ENCODE measurements around the gene MARCHF9. TPM values are rescaled to one million over a fixed set of nuclear protein-coding genes. Genes with fewer than 3 reads are reported as not detected.
A peak's percentile ranks its signal among the peaks of the same experiment; 100 is the strongest.

Gene MARCHF9
- total RNA-seq, 1 experiment from 2014 or later: 30.3 TPM

- Histone ChIP-seq H3K4me3 (ENCODE audit: low read length) (peak overlapping the region; percentile 83; the same call in 1 of the 2 replicates), H3K79me2 (ENCODE audit: low read length) (peaks cover 30% of the 10 kb centered on the region), H4K20me1 (ENCODE audit: insufficient read depth, low read depth, low read length) (no peaks in the 10 kb centered on the region), H3K9ac (ENCODE audit: low read length) (peak overlapping the region; percentile 82), H2AFZ (ENCODE audit: low read length) (no peak overlapping the region), H3K4me1 (ENCODE audit: low read length) (peaks cover 40% of the 10 kb centered on the region), H3K4me2 (ENCODE audit: low read depth, low read length, poor library complexity, severe bottlenecking) (peak overlapping the region; percentile 72), H3K27ac (ENCODE audit: low read length) (no peak overlapping the region), H3K36me3 (ENCODE audit: insufficient read depth, low read length) (no peaks in the 10 kb centered on the region), H3K27me3 (ENCODE audit: low read length) (no peaks in the 10 kb centered on the region), H3K9me3 (ENCODE audit: low read length) (no peaks in the 10 kb centered on the region), H3K9me2 (replicated peaks; ENCODE audit: insufficient read depth, low read length) (no peaks in the 10 kb centered on the region)
- no peak for DNase-seq
Measured at GRCh38 chr12:57739914-57740538, 14.9 kb upstream of the MARCHF9 start.

GRCh38 chr12:57740656-57741412 lies 14.1 kb upstream of the MARCHF9 start:
- Histone ChIP-seq H3K36me3 (ENCODE audit: insufficient read depth, low read length) (no peaks in the 10 kb centered on the region), H3K9me2 (replicated peaks; ENCODE audit: insufficient read depth, low read length) (no peaks in the 10 kb centered on the region), H2AFZ (ENCODE audit: low read length) (no peak overlapping the region), H3K79me2 (ENCODE audit: low read length) (peaks cover 30% of the 10 kb centered on the region), H3K4me2 (ENCODE audit: low read depth, low read length, poor library complexity, severe bottlenecking) (peak overlapping the region; percentile 72), H3K9me3 (ENCODE audit: low read length) (no peaks in the 10 kb centered on the region), H3K27ac (ENCODE audit: low read length) (no peak overlapping the region), H3K4me1 (ENCODE audit: low read length) (peaks cover 44% of the 10 kb centered on the region), H4K20me1 (ENCODE audit: insufficient read depth, low read depth, low read length) (no peaks in the 10 kb centered on the region), H3K27me3 (ENCODE audit: low read length) (no peaks in the 10 kb centered on the region), H3K4me3 (ENCODE audit: low read length) (peak overlapping the region; percentile 83), H3K9ac (ENCODE audit: low read length) (peak overlapping the region; percentile 82)
- DNase-seq: peak; percentile 88

DNA sequence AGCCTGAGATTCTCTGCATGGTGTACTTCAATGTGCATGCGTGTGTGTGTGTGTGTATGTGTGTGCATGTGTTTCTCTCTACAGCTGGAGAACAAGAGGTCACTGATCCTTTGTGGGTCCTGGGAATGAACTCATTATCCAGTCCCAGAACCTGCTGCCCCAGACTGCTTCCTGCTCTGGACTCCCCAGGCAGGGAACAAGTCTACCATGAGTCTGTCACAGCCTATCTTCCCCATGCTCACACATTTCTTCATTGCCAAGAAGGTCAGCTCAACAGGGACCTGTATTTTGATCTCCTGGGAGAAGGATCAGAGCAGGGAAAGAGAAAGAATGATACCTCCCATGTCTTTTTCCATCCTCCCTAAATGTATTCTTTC lies 13.5 kb upstream of the MARCHF9 start:
- Histone ChIP-seq H4K20me1 (ENCODE audit: insufficient read depth, low read depth, low read length) (no peaks in the 10 kb centered on the region), H3K9ac (ENCODE audit: low read length) (peak overlapping the region; percentile 82), H3K79me2 (ENCODE audit: low read length) (peaks cover 30% of the 10 kb centered on the region), H3K9me3 (ENCODE audit: low read length) (no peaks in the 10 kb centered on the region), H3K27ac (ENCODE audit: low read length) (peak overlapping the region; percentile 24; the same call in 1 of the 2 replicates), H3K27me3 (ENCODE audit: low read length) (no peaks in the 10 kb centered on the region), H2AFZ (ENCODE audit: low read length) (no peak overlapping the region), H3K36me3 (ENCODE audit: insufficient read depth, low read length) (no peaks in the 10 kb centered on the region), H3K4me1 (ENCODE audit: low read length) (peaks cover 44% of the 10 kb centered on the region), H3K4me3 (ENCODE audit: low read length) (peak overlapping the region; percentile 83), H3K4me2 (ENCODE audit: low read depth, low read length, poor library complexity, severe bottlenecking) (peak overlapping the region; percentile 72), H3K9me2 (replicated peaks; ENCODE audit: insufficient read depth, low read length) (no peaks in the 10 kb centered on the region)
- DNase-seq: no peak

DNA sequence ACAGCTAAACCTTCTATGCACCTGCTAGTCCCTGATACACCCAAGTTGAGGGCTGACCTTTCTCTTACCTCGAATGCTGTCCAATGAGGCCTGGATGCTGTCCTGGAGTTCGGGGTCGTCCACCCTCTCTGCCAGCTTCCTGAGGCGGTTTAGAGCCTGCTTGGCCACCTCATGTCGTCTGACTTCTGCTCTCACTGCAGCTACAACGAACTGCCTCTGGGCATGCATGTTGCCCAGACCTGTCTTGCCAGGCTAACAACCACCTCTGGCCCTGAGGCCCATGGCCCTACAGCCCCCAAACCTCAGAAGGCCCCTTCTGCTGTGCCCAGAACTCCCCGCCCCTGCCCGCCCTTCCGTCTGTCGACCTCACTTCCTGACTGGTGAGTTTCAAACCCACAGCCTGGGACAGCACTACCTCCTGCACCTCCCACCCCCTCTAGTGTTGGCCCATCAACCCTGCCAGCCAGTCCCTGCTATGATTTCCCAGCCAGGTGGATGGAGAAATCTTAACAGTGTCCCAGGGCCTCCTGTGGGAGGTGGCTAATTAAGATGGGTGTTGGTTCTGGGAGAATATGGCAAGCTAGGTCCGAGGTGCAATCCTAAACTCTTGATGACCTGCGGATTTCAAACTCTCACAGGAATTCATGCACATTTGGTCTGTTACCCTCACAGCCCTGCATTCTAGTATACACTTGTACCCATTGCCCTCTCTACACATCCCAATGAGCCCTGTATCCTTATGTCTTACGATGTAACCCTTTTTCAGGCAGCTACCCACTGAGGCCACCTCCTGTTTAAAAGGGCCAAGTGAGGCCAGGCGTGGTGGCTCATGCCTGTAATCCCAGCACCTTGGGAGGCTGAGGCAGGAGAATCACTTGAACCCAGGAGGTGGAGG lies 12.8 kb upstream of the MARCHF9 start:
- peak overlapping the region; percentile 72 for H3K4me2 ChIP-seq (ENCODE audit: low read depth, low read length, poor library complexity, severe bottlenecking)
- peak overlapping the region; percentile 83 for H3K4me3 ChIP-seq (ENCODE audit: low read length)
- no peaks in the 10 kb centered on the region for H3K27me3 ChIP-seq (ENCODE audit: low read length)
- H3K36me3 ChIP-seq (ENCODE audit: insufficient read depth, low read length): peaks cover 2% of the 10 kb centered on the region; the same call in 1 of the 2 replicates
- peaks cover 44% of the 10 kb centered on the region for H3K4me1 ChIP-seq (ENCODE audit: low read length)
- peak overlapping the region; percentile 82 for H3K9ac ChIP-seq (ENCODE audit: low read length)
- peak overlapping the region; percentile 43; the same call in 1 of the 2 replicates for H3K27ac ChIP-seq (ENCODE audit: low read length)
- H4K20me1 ChIP-seq (ENCODE audit: insufficient read depth, low read depth, low read length): no peaks in the 10 kb centered on the region
- no peaks in the 10 kb centered on the region for H3K9me2 ChIP-seq (replicated peaks; ENCODE audit: insufficient read depth, low read length)
- H3K9me3 ChIP-seq (ENCODE audit: low read length): no peaks in the 10 kb centered on the region
- H2AFZ ChIP-seq (ENCODE audit: low read length): peak overlapping the region; percentile 78; the same call in 1 of the 2 replicates
- DNase-seq: peak; percentile 90
- peaks cover 30% of the 10 kb centered on the region for H3K79me2 ChIP-seq (ENCODE audit: low read length)

DNA sequence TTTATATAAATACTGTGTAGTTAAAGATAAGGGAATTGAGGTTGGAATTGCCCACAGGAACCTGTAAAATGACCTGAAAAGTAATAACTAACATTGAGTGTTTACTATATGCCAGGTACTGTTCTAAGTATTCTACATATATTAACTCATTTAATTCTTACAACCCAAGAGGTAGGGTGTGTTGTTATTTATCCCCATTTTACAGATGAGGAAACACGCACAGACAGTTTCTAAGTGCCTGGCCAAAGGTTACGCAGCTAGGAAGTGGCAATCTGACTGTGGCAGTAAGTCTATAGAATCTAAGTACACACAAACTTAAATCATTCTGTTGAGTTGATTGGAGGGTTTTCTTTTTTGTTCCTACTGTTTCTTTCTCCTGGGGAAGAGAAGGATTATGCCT lies 11.1 kb upstream of the MARCHF9 start:
- no peaks in the 10 kb centered on the region for H4K20me1 ChIP-seq (ENCODE audit: insufficient read depth, low read depth, low read length)
- H3K27ac ChIP-seq (ENCODE audit: low read length): peak overlapping the region; percentile 31; the same call in 1 of the 2 replicates
- no peaks in the 10 kb centered on the region for H3K9me3 ChIP-seq (ENCODE audit: low read length)
- H3K36me3 ChIP-seq (ENCODE audit: insufficient read depth, low read length): peaks cover 12% of the 10 kb centered on the region
- no peak for DNase-seq
- H2AFZ ChIP-seq (ENCODE audit: low read length): no peak overlapping the region; the same call in 1 of the 2 replicates
- no peaks in the 10 kb centered on the region for H3K27me3 ChIP-seq (ENCODE audit: low read length)
- peak overlapping the region; percentile 64 for H3K4me2 ChIP-seq (ENCODE audit: low read depth, low read length, poor library complexity, severe bottlenecking)
- H3K9me2 ChIP-seq (replicated peaks; ENCODE audit: insufficient read depth, low read length): no peaks in the 10 kb centered on the region
- H3K9ac ChIP-seq (ENCODE audit: low read length): peak overlapping the region; percentile 62
- H3K4me3 ChIP-seq (ENCODE audit: low read length): peak overlapping the region; percentile 67
- H3K79me2 ChIP-seq (ENCODE audit: low read length): peaks cover 30% of the 10 kb centered on the region
- peaks cover 44% of the 10 kb centered on the region for H3K4me1 ChIP-seq (ENCODE audit: low read length)

- H3K9me2 ChIP-seq (replicated peaks; ENCODE audit: insufficient read depth, low read length): no peaks in the 10 kb centered on the region
- H3K9me3 ChIP-seq (ENCODE audit: low read length): no peaks in the 10 kb centered on the region
- peaks cover 17% of the 10 kb centered on the region for H3K36me3 ChIP-seq (ENCODE audit: insufficient read depth, low read length)
- H3K9ac ChIP-seq (ENCODE audit: low read length): peak overlapping the region; percentile 62
- no peaks in the 10 kb centered on the region for H4K20me1 ChIP-seq (ENCODE audit: insufficient read depth, low read depth, low read length)
- H3K27ac ChIP-seq (ENCODE audit: low read length): peak overlapping the region; percentile 31; the same call in 1 of the 2 replicates
- peak overlapping the region; percentile 64 for H3K4me2 ChIP-seq (ENCODE audit: low read depth, low read length, poor library complexity, severe bottlenecking)
- H3K27me3 ChIP-seq (ENCODE audit: low read length): no peaks in the 10 kb centered on the region
- DNase-seq: peak; percentile 80
- peak overlapping the region; percentile 67 for H3K4me3 ChIP-seq (ENCODE audit: low read length)
- peaks cover 44% of the 10 kb centered on the region for H3K4me1 ChIP-seq (ENCODE audit: low read length)
- H3K79me2 ChIP-seq (ENCODE audit: low read length): peaks cover 25% of the 10 kb centered on the region
- no peak overlapping the region; the same call in none of the 2 replicates for H2AFZ ChIP-seq (ENCODE audit: low read length)
Measured at GRCh38 chr12:57744194-57744776, 10.6 kb upstream of the MARCHF9 start.

DNA sequence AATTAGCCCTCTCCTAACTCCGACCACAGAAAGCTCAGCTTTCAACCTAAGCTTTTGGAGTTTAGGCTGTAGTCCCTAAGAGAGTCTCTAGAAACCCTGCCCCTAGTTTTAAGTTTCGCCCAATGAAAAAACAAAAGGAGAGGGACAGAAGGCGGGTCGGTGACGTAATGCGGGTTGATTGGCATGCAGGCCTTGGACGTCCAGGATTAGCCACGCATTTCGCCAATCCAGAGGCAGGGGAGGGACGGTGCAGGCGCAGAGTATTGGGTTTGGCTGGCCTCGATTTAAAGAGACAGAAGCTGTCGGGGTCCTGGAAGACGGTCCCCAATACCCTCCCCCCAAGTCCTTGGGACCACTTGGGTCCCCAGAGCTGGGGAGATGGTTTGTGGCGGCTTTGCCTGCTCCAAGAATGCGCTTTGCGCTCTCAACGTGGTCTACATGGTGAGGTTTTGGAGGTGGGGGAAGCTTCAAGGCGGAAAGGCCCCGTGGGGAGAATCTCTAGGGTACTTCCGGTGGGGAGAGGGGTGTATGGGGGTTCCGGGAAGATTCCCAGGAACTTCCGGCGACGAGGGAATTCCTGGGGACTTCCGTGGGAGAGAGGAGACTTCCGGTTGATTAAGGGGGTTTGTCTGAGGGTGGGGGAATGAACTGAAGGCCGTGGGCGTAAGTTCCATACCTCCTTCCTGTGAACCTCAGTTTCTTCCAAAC lies 10.0 kb upstream of the MARCHF9 start, which contains the start of gene TSPAN31:
Gene TSPAN31, plus strand, starts transcription at position 263 of the 708 bp plus-strand sequence. Its CDS starts 116 bp downstream, at position 379.
- H3K4me1 ChIP-seq (ENCODE audit: low read length): peaks cover 41% of the 10 kb centered on the region
- H3K79me2 ChIP-seq (ENCODE audit: low read length): peaks cover 19% of the 10 kb centered on the region
- no peaks in the 10 kb centered on the region for H3K27me3 ChIP-seq (ENCODE audit: low read length)
- peaks cover 21% of the 10 kb centered on the region for H3K36me3 ChIP-seq (ENCODE audit: insufficient read depth, low read length)
- H3K4me2 ChIP-seq (ENCODE audit: low read depth, low read length, poor library complexity, severe bottlenecking): peak within 1 kb of the TSS; percentile 67
- peak within 1 kb of the TSS; percentile 51 for H3K27ac ChIP-seq (ENCODE audit: low read length)
- no peaks in the 10 kb centered on the region for H3K9me3 ChIP-seq (ENCODE audit: low read length)
- H3K4me3 ChIP-seq (ENCODE audit: low read length): peak within 1 kb of the TSS; percentile 67
- DNase-seq: peak; percentile 96
- no peaks in the 10 kb centered on the region for H3K9me2 ChIP-seq (replicated peaks; ENCODE audit: insufficient read depth, low read length)
- H3K9ac ChIP-seq (ENCODE audit: low read length): peak within 1 kb of the TSS; percentile 75
- no peaks in the 10 kb centered on the region for H4K20me1 ChIP-seq (ENCODE audit: insufficient read depth, low read depth, low read length)
- H2AFZ ChIP-seq (ENCODE audit: low read length): no peak within 1 kb of the TSS; the same call in none of the 2 replicates
